Fibroblast of lung (primary cell): ENCODE measurements around the gene FXYD4. TPM values are rescaled to one million over a fixed set of nuclear protein-coding genes. Genes with fewer than 3 reads are reported as not detected.
"Not testable (repeated sequence)": the region's sequence is repeated elsewhere in the genome, so short reads cannot be mapped to it uniquely, and the experiment has no call there.

Experiments used
- DNase-seq, 2 donors: peaks; one replicate each; pipeline versions ENCODE4 v3.0.0 to v3.0.0-alpha.2; 2010; ENCODE audit warnings: low read depth in 2 of 2
- H2AFZ ChIP-seq: 2 replicates; pipeline ENCODE4 v1.5.1; 2012; ENCODE audit warnings: low read length, control low read depth, inconsistent platforms
- H3K27ac ChIP-seq: 2 replicates; pipeline ENCODE4 v1.5.1; 2011; ENCODE audit warnings: low read length, control low read depth; ENCODE audit not compliant: insufficient read depth
- H3K27me3 ChIP-seq: 2 replicates; pipeline ENCODE4 v1.5.1; 2011; ENCODE audit warnings: mild to moderate bottlenecking, low read length; ENCODE audit not compliant: control insufficient read depth, insufficient read depth
- H3K36me3 ChIP-seq: 2 replicates; pipeline ENCODE4 v1.5.1; 2011; ENCODE audit warnings: low read length; ENCODE audit not compliant: control insufficient read depth, insufficient read depth
- H3K4me1 ChIP-seq: 2 replicates; pipeline ENCODE4 v1.5.1; 2011; ENCODE audit warnings: low read length; ENCODE audit not compliant: control insufficient read depth, insufficient read depth; ENCODE audit errors: extremely low read depth
- H3K4me2 ChIP-seq: 2 replicates; pipeline ENCODE4 v1.5.1; 2011; ENCODE audit warnings: low read length, control low read depth; ENCODE audit not compliant: insufficient read depth; ENCODE audit errors: extremely low read depth
- H3K4me3 ChIP-seq, 4 experiments: fragments of 200-600 bp in 1 of 4; sonication (generic) in 1 of 4; replicated peaks in 1 of 4; 2 replicates each; pipeline ENCODE4 v1.5.1; 2011 to 2016; ENCODE audit warnings: low read length in 4 of 4, low read depth in 3 of 4, mild to moderate bottlenecking in 3 of 4, control low read depth in 2 of 4, inconsistent platforms in 1 of 4, mixed read lengths in 1 of 4; ENCODE audit not compliant: insufficient read depth in 1 of 4; ENCODE audit errors: control extremely low read depth in 1 of 4
- H3K79me2 ChIP-seq: 2 replicates; pipeline ENCODE4 v1.5.1; 2012; ENCODE audit warnings: mild to moderate bottlenecking, low read length, inconsistent platforms; ENCODE audit not compliant: control insufficient read depth, insufficient read depth
- H3K9ac ChIP-seq: 2 replicates; pipeline ENCODE4 v1.5.1; 2011; ENCODE audit warnings: mild to moderate bottlenecking, low read length, control low read depth; ENCODE audit not compliant: insufficient read depth
- H3K9me3 ChIP-seq: 2 replicates; pipeline ENCODE4 v1.5.1; 2012; ENCODE audit warnings: low read depth, low read length; ENCODE audit not compliant: control insufficient read depth, insufficient read depth
- H4K20me1 ChIP-seq: 2 replicates; pipeline ENCODE4 v1.5.1; 2011; ENCODE audit warnings: low read length; ENCODE audit not compliant: control insufficient read depth, insufficient read depth; ENCODE audit errors: extremely low read depth
- CTCF ChIP-seq, 2 donors: IDR thresholded peaks in 1 of 2; conservative IDR thresholded peaks in 1 of 2; 1 replicate in 1 of 2; 2 replicates in 1 of 2; pipeline ENCODE4 v1.5.1; 2011 to 2012; ENCODE audit warnings: low read length in 2 of 2, control low read depth in 1 of 2, inconsistent platforms in 1 of 2, low read depth in 1 of 2, mild to moderate bottlenecking in 1 of 2
- EZH2 ChIP-seq: IDR thresholded peaks from 2 replicates; pipeline ENCODE4 v1.5.1; 2012; ENCODE audit warnings: low read length, control low read depth, mild to moderate bottlenecking; ENCODE audit errors: missing control alignments
- polyA plus RNA-seq, 2 donors: library from polyadenylated mRNA; depleted of rRNA in 1 of 2; stranded (reverse) in 1 of 2; unstranded in 1 of 2; fragments of >200 nt; gene quantifications; 2 replicates each; pipeline ENCODE4 v1.2.1, GENCODE V29; 2011 to 2012; ENCODE audit warnings: missing spikeins in 1 of 2
- total RNA-seq: library from RNA; depleted of rRNA; stranded (reverse); fragments of >200 nt; gene quantifications from 2 replicates; pipeline ENCODE4 v1.2.1, GENCODE V29; 2014

The FXYD4 gene
- total and polyA plus RNA-seq, 2 donors (not counting 1 experiment from before 2014, with no cell fraction given), result not detected

- peaks cover 19% of the 10 kb centered on the region for H3K36me3 ChIP-seq
- H2AFZ ChIP-seq, result no peak overlapping the region
- H3K9me3 ChIP-seq, result no peaks in the 10 kb centered on the region
- no peak overlapping the region for H3K9ac ChIP-seq
- no peaks in the 10 kb centered on the region for H3K27me3 ChIP-seq
- peaks cover 87% of the 10 kb centered on the region for H3K79me2 ChIP-seq
- no peak overlapping the region for H3K27ac ChIP-seq
- H3K4me3 ChIP-seq, result no peak overlapping the region
- peaks cover 2% of the 10 kb centered on the region for H3K4me1 ChIP-seq
- no peaks in the 10 kb centered on the region for H4K20me1 ChIP-seq
- no peak overlapping the region for H3K4me2 ChIP-seq
- DNase-seq, result no peak
- TF ChIP-seq CTCF (conservative IDR thresholded peaks at IDR 0.05 in 1 of 2, IDR thresholded peaks at IDR 0.05 in 1 of 2; ENCODE audit: low read depth in 1 of 2, low read length in 2 of 2), result no peak
- no peak for TF ChIP-seq EZH2
Measured at GRCh38 chr10:43392748-43393147, 21.3 kb downstream of the FXYD4 start.

GRCh38 chr10:43393186-43393585 is 21.8 kb downstream of the FXYD4 start:
- not testable (repeated sequence) for H4K20me1 ChIP-seq, H3K4me1 ChIP-seq, H3K4me3 ChIP-seq, H3K9me3 ChIP-seq, H3K27me3 ChIP-seq, H2AFZ ChIP-seq, H3K4me2 ChIP-seq, H3K9ac ChIP-seq, DNase-seq, H3K27ac ChIP-seq
- Histone ChIP-seq H3K36me3 (peaks cover 19% of the 10 kb centered on the region), H3K79me2 (peaks cover 88% of the 10 kb centered on the region)

GRCh38 chr10:43393606-43394360 is 22.3 kb downstream of the FXYD4 start:
- H3K27me3 ChIP-seq, result no peaks in the 10 kb centered on the region
- H3K9ac ChIP-seq, result no peak overlapping the region
- H2AFZ ChIP-seq, result no peak overlapping the region
- H4K20me1 ChIP-seq, result no peaks in the 10 kb centered on the region
- TF ChIP-seq EZH2 (no peak), CTCF (conservative IDR thresholded peaks at IDR 0.05 in 1 of 2, IDR thresholded peaks at IDR 0.05 in 1 of 2; ENCODE audit: low read depth in 1 of 2, low read length in 2 of 2) (no peak)
- peaks cover 8% of the 10 kb centered on the region for H3K4me1 ChIP-seq
- peaks cover 89% of the 10 kb centered on the region for H3K79me2 ChIP-seq
- peak overlapping the region; percentile 19 for H3K27ac ChIP-seq
- H3K36me3 ChIP-seq, result peaks cover 16% of the 10 kb centered on the region
- no peaks in the 10 kb centered on the region for H3K9me3 ChIP-seq
- DNase-seq, result no peak
- H3K4me3 ChIP-seq, result peak overlapping the region in 1 of 4 experiments; percentile 1
- H3K4me2 ChIP-seq, result no peak overlapping the region
